AG08395 (cell line): ENCODE data around the gene FYN.
A peak's percentile ranks its signal among the peaks of the same experiment; 100 is the strongest.

ENCODE experiments used
- DNase-seq: peaks from one replicate; pipeline ENCODE4 v3.0.0; 2012; ENCODE audit warnings: mixed read lengths, low spot score

Gene FYN

GRCh38 chr6:111806561-111807497 is 66.4 kb downstream of the FYN start:
- DNase-seq: no peak

- no peak for DNase-seq
These were observed 67.1 kb downstream of the FYN start for GRCh38 chr6:111806165-111806547.

- DNase-seq: peak; percentile 45
These were observed 67.6 kb downstream of the FYN start for GRCh38 chr6:111805511-111806164.

GRCh38 chr6:111804627-111805235 is 68.5 kb downstream of the FYN start:
- DNase-seq: peak; percentile 53

GRCh38 chr6:111803804-111804203 is 69.4 kb downstream of the FYN start:
- no peak for DNase-seq

- DNase-seq: no peak
These were observed 69.9 kb downstream of the FYN start for GRCh38 chr6:111803371-111803770.

- no peak for DNase-seq
These were observed 70.4 kb downstream of the FYN start for GRCh38 chr6:111802720-111803330.

- no peak for DNase-seq
These were observed 71.2 kb downstream of the FYN start for GRCh38 chr6:111802015-111802414.

GRCh38 chr6:111800821-111801220 is 72.4 kb downstream of the FYN start:
- DNase-seq: no peak

GRCh38 chr6:111800259-111800765 is 72.9 kb downstream of the FYN start:
- DNase-seq: peak; percentile 16

- peak; percentile 24 for DNase-seq
These were observed 73.5 kb downstream of the FYN start for GRCh38 chr6:111799576-111800258.

- peak; percentile 32 for DNase-seq
These were observed 74.9 kb downstream of the FYN start for GRCh38 chr6:111798281-111798725.

- DNase-seq: no peak
These were observed 76.8 kb downstream of the FYN start for GRCh38 chr6:111796310-111796918.

GRCh38 chr6:111795558-111795957 is 77.7 kb downstream of the FYN start:
- DNase-seq: no peak

- no peak for DNase-seq
These were observed 78.4 kb downstream of the FYN start for GRCh38 chr6:111794727-111795452.

GRCh38 chr6:111794300-111794699 is 79.0 kb downstream of the FYN start:
- no peak for DNase-seq

- DNase-seq: no peak
These were observed 79.5 kb downstream of the FYN start for GRCh38 chr6:111793711-111794111.

- DNase-seq: no peak
These were observed 80.1 kb downstream of the FYN start for GRCh38 chr6:111792914-111793700.

GRCh38 chr6:111792241-111792640 is 81.0 kb downstream of the FYN start:
- no peak for DNase-seq

GRCh38 chr6:111791415-111791814 is 81.8 kb downstream of the FYN start:
- DNase-seq: peak; percentile 67
